ENCODE measurements around the gene SZRD1.

Gene SZRD1

GRCh38 chr1:16392740-16393569, 25.9 kb downstream of the SZRD1 start:
- no peak for TF ChIP-seq POLR2A (IDR thresholded peaks at IDR 0.05; ENCODE audit: extremely low read depth, insufficient read length)
- TF ChIP-seq CTCF (IDR thresholded peaks at IDR 0.05; ENCODE audit: low read depth, low read length), result no peak
- no peak for TF ChIP-seq MYC (IDR thresholded peaks at IDR 0.05; ENCODE audit: low read depth, low read length)
- no peak for TF ChIP-seq MAX (IDR thresholded peaks at IDR 0.05; ENCODE audit: low read depth, low read length)
- DNase-seq (ENCODE audit: low read depth), result no peak

GRCh38 chr1:16393570-16394521, 26.8 kb downstream of the SZRD1 start:
- no peak overlapping the region for H3K4me3 ChIP-seq (ENCODE audit: low read depth, low read length)
- no peak for TF ChIP-seq POLR2A (IDR thresholded peaks at IDR 0.05; ENCODE audit: extremely low read depth, insufficient read length)
- no peak for TF ChIP-seq MAX (IDR thresholded peaks at IDR 0.05; ENCODE audit: low read depth, low read length)
- no peak for TF ChIP-seq MYC (IDR thresholded peaks at IDR 0.05; ENCODE audit: low read depth, low read length)
- TF ChIP-seq CTCF (IDR thresholded peaks at IDR 0.05; ENCODE audit: low read depth, low read length), result no peak
- DNase-seq (ENCODE audit: low read depth), result no peak

More at GRCh38 chr1:16392740-16393569, 25.9 kb downstream of the SZRD1 start:
- no peak overlapping the region for H3K4me3 ChIP-seq (ENCODE audit: low read depth, low read length)

GRCh38 chr1:16394977-16395376, 27.9 kb downstream of the SZRD1 start:
- no peak overlapping the region for H3K4me3 ChIP-seq (ENCODE audit: low read depth, low read length)
- DNase-seq (ENCODE audit: low read depth), result no peak
- TF ChIP-seq MYC (IDR thresholded peaks at IDR 0.05; ENCODE audit: low read depth, low read length) (no peak), MAX (IDR thresholded peaks at IDR 0.05; ENCODE audit: low read depth, low read length) (no peak), CTCF (IDR thresholded peaks at IDR 0.05; ENCODE audit: low read depth, low read length) (no peak), POLR2A (IDR thresholded peaks at IDR 0.05; ENCODE audit: extremely low read depth, insufficient read length) (no peak)

GRCh38 chr1:16396591-16396990, 29.5 kb downstream of the SZRD1 start:
- no peak overlapping the region for H3K4me3 ChIP-seq (ENCODE audit: low read depth, low read length)
- no peak for DNase-seq (ENCODE audit: low read depth)
- no peak for TF ChIP-seq MAX (IDR thresholded peaks at IDR 0.05; ENCODE audit: low read depth, low read length)
- TF ChIP-seq POLR2A (IDR thresholded peaks at IDR 0.05; ENCODE audit: extremely low read depth, insufficient read length), result no peak
- TF ChIP-seq CTCF (IDR thresholded peaks at IDR 0.05; ENCODE audit: low read depth, low read length), result no peak
- no peak for TF ChIP-seq MYC (IDR thresholded peaks at IDR 0.05; ENCODE audit: low read depth, low read length)

- no peak for TF ChIP-seq POLR2A (IDR thresholded peaks at IDR 0.05; ENCODE audit: extremely low read depth, insufficient read length)
- no peak for TF ChIP-seq MYC (IDR thresholded peaks at IDR 0.05; ENCODE audit: low read depth, low read length)
- TF ChIP-seq CTCF (IDR thresholded peaks at IDR 0.05; ENCODE audit: low read depth, low read length), result no peak
- no peak for TF ChIP-seq MAX (IDR thresholded peaks at IDR 0.05; ENCODE audit: low read depth, low read length)
- no peak overlapping the region for H3K4me3 ChIP-seq (ENCODE audit: low read depth, low read length)
- peak; percentile 23 for DNase-seq (ENCODE audit: low read depth)
Measured at GRCh38 chr1:16397120-16397519, 30.1 kb downstream of the SZRD1 start.

All from NB4 (cell line).